Putamen (tissue), 1 donor: Measurements from ENCODE around the gene DNM2.
A peak's percentile ranks its signal among the peaks of the same experiment; 100 is the strongest.
"Not testable (repeated sequence)": the region's sequence is repeated elsewhere in the genome, so short reads cannot be mapped to it uniquely, and the experiment has no call there.

Experiments
- DNase-seq: peaks from one replicate; pipeline ENCODE4 v3.0.0-alpha.2; 2016; ENCODE audit warnings: low spot score

The DNM2 gene

DNA sequence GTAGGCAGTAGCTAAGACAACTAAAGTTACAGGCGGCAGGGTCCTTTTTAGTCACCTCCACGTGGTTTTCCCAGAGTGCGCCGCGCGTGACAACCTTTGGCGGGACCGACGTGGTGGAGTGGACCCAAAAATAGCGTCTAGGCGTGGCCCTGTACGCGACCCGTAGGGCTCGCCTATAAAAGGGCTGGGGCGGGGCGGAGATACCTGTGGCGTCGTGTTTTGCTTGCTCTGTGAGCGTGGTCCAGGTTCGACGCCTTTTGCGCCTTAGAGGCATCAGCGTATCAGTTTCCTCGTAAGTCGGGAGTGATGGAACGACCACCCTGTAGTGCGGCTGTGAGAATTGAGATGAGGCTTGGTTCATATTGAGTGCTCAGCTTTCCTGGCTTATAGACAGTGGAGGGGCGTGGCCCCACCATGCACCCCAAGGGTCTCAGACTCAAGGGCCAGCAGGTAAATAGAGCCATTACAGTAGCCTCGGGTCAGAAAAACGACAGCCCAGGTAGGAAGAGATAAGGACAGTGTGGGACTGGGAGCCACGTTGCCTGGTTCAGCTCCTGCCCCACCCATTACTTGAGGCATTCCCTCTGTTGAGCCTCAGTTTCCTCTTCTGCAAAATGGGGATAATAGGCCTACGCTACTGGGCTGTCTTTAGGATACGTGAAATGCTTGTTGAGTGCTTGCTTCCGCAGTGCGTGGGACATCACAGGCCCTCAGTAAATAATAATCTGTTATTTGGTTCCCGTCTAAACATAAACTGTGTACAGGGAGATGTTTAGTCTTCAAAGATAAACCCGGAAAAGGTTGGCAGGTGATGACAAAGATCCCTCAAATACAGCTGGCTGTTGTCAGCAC lies 118.8 kb downstream of the DNM2 start:
- DNase-seq = no peak

DNA sequence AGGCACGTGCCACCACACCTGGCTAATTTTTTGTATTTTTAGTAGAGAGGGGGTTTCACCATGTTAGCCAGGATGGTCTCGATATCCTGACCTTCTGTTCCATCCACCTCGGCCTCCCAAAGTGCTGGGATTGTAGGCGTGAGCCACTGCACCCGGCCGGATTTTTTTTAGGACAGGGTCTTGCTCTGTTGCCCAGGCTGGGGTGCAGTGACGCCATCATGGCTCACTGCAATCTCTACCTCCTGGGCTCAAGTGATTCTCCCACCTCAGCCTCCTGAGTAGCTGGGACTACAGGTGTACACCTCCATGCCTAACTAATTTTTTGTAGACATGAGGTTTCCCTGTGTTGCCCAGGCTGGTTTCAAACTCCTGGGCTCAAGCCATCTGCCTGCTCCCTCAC lies 119.8 kb downstream of the DNM2 start:
- not testable (repeated sequence) for DNase-seq

DNA sequence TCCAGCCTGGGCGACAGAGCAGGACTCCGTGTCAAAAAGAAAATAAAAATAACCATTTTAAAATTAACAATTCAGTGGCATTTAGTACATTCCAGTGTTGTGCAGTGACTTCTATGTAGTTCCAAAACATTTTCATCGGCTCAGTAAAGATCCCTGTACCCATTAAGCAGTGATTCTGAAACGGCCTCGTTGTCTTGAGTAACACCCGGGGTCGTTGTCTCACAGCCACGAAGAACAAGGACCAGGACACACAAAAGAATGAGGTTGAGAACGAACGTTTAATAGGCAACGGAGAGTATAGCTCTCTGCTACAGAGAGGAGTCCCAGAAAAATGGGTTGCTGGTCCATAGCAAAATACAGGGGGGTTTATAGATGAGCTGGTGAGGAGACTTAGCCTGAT lies 120.5 kb downstream of the DNM2 start:
- DNase-seq = no peak

DNA sequence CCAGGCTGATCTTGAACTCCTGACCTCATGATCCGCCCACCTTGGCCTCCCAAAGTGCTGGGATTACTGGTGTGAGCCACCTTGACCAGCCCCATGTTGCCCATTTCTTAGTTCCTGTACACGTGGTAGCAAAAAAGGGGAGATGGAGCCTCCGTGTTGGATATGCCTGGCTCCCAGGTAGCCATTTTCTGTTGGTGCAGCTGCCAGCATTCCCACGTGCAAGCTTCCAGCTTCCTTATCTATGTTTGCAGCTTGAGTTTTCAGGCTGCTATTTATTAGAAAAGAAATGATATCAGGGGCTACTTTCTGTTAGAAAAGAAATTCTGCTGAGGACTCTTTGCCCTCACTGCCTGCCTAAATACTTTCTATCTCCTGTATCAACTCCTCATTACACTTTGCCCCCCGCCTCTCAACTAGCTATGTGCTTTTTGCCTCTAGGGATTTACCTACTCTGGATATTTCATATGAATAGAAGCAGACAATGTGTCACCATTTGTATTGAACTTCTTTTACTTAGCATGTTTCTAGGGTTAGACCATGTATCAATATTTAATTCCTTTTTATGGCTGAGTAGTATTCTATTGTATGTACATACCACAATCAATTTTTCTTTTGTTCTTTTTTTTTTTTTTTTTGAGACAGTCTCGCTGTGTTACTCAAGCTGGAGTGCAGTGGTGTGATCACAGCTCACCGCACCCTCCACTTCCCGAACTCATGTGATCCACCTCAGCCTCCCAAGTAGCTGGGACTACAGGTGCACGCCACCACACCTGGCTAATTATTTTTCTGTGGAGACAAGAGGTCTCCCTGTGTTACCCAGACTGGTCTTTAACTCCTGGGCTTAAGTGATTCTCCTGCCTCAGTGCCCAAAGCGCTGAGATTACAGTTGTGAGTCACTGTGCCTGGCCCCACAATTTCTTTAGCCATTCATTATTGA lies 121.5 kb downstream of the DNM2 start:
- DNase-seq = no peak

DNA sequence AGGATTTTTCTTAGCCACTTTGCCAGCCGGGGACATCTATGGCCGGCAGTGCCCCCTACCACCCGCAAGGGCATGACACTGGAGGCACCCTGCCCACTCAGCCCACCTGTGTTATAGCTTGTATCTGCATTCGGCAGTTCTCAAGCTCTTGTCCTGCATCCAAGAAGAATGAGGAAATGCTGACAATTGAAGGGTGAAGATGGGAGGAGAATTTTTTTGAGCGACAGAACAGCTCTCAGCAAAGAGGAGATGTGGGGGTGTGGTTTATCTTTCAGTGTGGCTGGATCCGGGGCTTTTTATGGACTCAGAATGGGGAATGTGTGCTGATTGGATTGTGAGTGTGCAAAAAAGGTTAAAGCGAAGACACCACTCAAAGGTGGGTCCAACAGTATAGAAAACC lies 124.9 kb downstream of the DNM2 start:
- DNase-seq = no peak

DNA sequence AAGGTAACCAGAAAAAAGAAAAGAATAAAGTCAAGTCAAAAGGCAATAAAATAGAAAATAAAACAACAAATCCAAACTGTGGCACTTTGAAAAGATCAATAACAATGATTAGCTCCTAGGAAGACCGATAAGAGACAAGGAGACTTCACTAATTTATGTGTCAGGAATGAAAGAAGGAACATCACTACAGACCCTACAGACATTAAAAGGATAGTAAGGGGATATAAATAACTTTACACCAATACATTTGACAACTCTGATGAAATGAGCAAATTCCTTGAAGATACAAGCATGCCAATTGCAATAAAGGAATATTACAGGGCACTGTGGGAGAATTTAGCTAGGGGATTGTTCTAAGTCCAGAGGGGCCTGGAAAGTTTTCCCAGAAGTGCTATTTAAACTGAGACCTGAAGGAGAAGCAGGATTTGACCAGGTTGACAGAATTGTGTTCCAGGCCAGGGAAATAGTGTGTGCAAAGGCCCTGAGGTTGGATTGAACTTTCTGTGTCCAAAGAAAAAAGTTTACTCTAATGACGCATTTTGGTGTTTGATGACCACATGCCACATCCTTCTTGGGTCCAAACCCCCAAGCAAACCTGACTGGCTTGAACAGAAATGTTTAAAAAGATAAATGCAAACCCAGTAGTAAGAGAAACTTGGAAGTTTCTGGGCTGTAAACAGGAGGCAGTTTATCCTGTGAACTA lies 128.8 kb downstream of the DNM2 start:
- no peak for DNase-seq

DNA sequence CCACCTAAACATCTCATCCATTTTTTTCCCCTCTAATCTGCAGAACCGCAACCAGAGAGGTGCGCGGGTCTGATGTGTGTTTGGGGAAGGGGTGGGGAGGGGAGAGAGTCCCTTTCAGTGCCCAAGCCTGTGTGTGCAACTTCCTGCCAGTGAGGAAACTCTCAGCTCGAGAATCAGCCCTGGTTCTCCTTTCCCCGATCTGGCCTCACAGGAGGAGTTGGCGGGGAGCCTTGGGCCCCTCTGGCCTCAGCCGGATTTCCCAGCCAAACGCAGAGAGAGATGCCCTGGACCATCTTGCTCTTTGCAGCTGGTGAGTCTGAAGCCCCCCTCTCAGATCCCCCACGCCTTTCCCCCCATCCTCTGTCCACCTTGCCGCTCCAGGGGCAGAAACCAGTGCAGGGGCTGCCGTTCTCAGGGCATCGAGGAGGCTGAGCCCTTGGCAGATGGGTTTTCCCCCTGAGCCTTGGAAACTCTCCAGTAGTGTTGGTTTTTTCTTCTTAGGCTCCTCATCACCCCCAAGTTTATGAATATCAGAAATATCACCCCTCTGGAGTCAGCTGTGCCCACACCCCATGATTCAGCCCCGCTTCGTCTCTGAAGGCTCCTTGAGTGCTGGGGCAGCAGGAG lies 130.5 kb downstream of the DNM2 start, which contains the start of gene C19orf38:
C19orf38 (plus strand) TSS at position 186 of the 627 bp plus-strand sequence; CDS start at position 280, 94 bp downstream.
- DNase-seq = no peak

DNA sequence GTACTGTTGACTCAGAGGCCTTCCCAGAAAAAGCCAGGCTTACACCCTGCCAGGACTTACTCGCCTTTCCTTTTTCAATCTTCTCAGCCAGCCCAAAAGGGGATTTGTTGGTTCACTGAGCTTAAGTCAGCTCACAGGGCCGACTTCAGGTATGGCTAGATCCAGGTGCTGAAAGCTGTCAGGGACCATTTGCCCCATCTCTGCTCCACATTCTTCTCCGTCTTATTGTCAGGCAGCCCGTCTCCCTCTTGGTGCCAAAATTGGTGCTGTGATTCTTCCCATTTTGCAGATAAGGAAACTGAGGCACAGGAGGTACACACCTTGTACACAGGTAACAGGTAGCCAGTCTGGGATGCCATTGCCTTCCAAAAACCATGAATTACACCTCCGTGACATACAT lies 132.8 kb downstream of the DNM2 start:
- DNase-seq = no peak

DNA sequence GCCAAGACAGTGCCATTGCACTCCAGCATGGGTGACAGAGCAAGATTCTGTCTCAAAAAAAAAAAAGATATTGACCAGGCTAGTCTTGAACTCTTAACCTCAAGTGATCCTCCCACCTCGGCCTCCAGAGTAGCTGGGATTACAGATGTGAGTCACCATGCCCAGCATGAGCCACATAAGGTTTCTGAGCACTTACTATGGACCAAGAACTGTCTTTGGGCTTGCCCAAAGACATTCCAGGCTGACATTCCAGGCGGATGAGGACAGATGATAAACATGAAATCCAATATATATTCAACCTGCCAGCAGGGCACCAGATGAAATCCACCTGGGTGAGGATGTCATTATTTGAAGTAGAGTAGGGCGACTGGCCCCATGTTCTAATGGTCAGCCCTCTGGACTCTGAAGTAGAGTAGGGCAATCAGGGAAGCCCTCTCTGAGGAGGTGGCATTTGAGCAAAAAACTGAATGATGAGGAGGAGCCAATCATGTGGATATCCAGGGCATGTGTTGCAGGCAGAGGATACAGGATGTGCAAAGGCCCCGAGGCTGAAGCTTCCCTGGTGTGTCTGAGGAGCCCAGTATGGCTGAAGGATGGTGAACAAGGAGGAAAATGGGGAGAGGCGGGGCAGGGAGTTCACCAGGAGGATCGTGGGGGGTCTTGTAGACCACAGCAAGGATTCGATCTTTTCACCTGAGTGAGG lies 134.4 kb downstream of the DNM2 start:
- no peak for DNase-seq

DNA sequence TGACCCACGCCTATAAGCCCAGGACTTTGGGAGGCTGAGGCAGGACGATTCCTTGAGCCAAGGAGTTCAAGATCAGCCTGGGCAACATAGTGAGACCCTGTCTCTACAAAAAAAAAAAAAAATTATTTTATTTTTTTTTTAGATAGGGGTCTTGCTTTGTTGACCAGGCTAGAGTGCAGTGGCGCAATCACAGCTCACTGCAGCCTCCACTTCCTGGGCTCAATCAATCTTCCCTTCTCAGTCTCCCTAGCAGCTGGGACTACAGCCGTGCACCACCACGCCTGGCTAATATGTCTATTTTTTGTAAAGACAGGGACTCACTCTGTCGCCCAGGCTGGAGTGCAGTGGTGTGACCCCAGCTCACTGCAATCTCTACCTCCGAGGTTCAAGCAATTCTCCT lies 135.1 kb downstream of the DNM2 start:
- DNase-seq = no peak

DNA sequence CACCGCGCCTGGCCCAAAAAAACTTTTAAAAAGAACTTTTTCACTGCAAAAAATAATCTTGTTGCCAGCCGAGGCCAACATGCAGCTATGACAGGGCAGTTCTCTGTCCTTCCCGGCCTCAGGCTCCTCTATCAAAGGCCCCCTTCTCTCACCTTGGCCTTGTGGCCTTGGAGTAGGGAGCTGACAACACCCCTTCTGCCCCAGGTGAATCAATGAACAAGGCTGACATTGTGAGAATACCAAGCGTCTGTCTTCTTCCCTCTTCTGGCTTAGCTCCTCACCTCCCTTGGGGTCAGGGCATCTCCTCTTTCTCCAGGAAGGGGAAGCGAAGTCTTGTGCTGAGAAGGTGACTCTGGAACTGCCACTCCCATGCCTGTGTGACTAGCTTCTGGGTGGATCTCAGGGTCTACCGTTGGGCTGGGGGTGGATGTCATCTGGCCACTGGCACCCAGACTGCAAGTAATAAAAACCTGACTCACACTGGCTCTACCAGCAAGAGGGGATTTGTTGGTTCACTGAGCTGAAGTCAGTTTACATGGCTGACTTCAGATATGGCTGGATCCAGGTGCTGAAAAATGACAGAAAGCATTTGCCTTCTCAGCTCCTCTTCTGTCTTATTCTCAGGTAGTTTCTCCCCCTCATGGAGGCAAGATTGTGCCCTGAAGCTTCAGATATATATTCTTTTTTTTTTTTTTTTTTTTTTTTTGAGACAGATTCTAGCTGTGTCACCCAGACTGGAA lies 136.6 kb downstream of the DNM2 start:
- no peak for DNase-seq

DNA sequence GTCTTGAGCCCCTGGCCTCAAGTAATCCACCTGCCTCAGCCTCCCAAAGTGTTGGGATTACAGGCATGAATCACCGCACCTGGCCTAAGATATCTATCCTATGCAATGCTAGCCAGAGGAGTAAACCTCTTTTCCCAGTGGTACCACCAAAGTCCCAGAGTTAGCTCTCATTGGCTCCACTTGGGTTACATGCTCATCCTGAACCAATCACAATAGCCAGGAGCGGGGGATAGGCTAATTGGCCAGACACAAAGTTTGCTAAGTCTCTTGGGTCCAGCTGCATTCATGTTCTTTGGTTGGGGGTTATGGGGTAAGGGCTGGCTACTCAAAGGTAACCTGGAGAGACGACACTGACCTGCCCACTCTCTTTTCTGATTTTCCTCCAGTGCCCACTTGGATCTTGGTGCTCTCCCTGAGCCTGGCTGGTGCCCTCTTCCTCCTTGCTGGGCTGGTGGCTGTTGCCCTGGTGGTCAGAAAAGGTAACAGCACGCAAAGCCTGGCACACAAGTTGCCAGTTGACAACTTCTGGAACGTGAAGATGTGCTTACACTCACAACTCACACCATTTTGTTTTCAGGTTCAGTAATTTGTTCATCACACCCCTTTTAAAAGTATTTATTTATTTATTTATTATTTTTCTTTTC lies 138.1 kb downstream of the DNM2 start:
- no peak for DNase-seq

DNA sequence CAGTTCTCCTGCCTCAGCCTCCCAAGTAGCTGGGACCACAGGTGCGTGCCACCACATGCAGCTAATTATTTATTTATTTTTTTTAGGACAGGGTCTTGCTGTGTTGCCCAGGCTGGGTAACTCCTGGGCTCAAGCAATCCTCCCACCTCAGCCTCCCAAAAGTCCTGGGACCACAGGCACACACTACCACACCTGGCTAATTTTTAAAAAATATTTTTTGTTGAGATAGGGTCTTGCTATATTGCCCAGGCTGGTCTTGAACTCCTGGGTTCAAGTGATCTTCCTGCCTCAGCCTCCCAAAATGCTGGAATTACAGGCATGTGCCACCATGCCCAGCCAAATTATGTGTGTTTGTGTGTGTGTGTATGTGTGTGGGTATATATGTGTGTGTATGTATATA lies 139.0 kb downstream of the DNM2 start:
- DNase-seq = not testable (repeated sequence)

DNA sequence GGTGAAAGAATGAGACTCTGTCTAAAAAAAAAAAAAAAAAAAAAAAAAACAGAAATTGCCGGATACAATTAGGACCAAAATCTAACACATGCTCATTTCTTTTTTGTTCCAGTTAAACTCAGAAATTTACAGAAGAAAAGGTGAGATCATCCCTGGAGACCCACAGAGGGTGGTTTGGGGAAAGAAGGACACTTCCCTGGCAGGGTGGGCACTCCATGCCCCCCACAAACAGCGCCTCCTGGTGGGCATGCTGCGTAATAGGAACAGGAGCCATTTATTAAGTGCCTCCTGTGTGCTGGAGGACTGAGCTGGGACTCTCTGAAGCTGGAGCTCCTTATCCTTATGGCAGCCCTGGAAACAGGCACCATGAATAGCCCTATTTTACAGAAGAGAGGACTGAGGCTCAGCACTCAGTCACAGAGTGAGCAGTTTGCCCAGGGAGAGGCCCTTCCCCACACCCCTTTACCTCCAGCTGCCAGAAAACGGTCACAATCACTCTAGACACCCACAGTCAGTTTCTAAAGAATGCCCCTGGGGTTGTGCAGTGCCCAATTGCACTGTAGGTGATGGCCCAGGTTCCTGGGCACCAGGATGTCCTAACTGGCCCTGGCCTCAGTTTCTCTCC lies 140.4 kb downstream of the DNM2 start:
- no peak for DNase-seq

DNA sequence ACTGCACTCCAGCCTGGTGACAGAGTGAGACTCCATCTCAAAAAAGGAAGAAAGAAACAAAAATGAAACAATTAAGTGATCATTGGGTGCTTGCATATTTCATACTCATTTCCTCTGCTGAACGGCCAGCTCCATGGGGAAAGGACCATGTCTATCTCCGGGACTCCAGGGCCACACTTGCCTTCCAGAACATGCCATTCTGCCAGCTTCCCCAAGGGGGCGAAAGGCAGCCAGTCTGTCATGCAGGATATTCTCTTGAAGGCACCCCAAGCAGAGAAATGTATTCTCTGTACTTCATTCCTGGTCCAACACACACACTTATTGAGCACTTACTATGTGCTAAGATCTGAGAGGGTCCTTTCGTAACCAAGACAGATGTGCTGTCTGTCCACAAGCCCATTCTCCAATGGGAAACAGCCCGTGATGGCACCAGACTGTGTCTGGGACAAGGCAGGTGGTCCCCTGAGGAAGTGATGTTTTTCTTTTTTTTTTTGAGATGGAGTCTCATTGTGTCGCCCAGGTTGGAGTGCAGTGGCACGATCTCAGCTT lies 143.3 kb downstream of the DNM2 start:
- no peak for DNase-seq

DNA sequence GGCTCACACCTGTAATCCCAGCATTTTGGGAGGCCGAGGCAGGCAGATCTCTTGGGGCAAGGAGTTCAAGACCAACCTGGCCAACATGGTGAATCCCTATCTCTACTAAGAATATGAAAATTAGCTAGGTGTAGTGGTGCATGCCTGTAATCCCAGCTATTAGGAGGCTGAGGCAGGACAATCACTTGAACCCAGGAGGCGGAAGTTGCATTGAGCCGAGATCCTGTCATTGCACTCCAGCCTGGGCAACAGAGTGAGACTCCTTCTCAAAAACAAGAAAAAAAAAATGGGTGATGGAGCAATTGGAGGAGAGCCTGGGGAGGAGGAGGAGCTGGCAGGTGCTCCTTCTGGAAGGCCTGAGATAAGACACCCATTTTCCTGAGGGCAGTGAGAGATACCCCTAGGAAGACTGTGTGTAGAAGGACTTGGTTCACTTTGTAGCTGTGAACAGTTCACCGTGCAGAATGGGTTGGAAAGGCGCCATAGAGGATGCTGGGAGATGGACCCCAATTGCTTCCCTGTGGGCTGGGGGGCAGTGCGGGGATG lies 144.8 kb downstream of the DNM2 start:
- no peak for DNase-seq

DNA sequence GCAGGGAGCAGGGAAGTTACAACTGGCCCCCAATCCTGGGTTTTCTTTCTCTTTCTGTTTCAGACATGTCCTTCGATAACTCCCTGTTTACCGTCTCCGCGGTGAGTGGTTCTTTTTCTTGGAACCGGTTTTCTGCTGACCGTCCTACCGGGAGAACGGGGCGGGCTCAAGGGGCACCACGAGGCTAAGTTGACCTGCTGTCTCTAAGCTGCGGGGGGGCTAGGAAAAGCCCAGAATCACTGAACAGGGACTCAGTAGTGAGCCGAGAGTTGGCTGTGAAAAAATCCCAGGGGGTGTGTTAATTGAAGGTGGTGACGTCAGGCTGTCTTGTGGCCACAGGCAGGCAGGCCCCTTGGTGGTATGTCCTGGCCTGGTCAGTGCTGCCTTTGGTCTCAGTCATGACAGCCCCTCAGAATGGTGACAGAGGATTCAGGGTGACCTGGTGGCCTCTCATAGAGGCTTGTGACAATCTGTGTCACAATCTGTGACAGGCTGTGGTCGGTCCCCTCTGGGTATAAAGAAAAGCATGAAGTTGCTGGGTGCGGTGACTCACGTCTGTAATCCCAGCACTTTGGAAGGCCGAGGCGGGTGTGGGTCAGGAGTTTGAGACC lies 145.3 kb downstream of the DNM2 start:
- DNase-seq = no peak

DNA sequence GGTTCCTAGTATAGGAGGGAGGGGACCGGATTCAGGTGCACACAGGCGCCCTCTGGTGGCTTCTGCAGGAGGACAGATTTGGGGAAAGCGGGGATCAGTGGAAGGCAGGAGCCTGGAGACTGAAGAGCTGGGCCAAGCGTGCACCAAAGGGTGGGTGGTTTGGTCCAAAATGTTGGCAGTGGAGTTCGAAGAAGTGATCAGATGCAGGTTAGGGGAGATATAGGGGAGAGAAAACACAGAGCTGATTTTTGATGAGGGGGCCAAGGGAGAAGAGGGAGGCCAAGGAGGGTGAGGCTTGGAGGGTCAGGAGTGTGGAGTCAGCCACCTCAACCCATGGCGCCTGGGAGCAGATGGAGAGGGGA lies 146.6 kb downstream of the DNM2 start:
- DNase-seq = peak; percentile 72

DNA sequence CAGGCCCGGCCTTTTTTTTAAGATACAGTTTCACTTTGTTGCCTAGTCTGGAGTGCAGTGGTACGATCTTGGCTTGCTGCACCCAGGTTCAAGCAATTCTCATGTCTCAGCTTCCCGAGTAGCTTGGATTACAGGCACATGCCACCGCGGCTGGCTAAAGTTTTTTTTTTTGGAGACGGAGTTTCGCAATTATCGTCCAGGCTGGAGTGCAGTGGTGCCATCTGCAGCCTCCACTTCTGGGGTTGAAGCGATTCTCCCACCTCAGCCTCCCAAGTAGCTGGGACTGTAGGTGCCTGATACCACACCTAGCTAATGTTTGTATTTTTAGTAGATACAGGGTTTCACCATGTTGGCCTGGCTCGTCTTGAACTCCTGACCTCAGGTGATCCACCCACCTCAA lies 148.6 kb downstream of the DNM2 start:
- no peak for DNase-seq
